HG02759 (cell line): ENCODE data around the gene BRCC3.

Experiments used
- ATAC-seq: cut with Tn5 transposase; IDR thresholded peaks from one replicate; pipeline ENCODE4 v1.9.1; 2021; ENCODE audit warnings: mild to moderate bottlenecking, moderate library complexity; ENCODE audit not compliant: unreplicated experiment

Gene BRCC3

GRCh38 chrX:155056877-155057792 is 14.2 kb upstream of the BRCC3 start:
- peak; percentile 73 for ATAC-seq

- no peak for ATAC-seq
Observed at GRCh38 chrX:155061760-155062159, 9.5 kb upstream of the BRCC3 start.

- no peak for ATAC-seq
Observed at GRCh38 chrX:155065035-155065734, 6.1 kb upstream of the BRCC3 start.

- ATAC-seq: no peak
Observed at GRCh38 chrX:155068165-155068564, 3.1 kb upstream of the BRCC3 start.

- ATAC-seq: no peak
Observed at GRCh38 chrX:155069414-155069813, 1.9 kb upstream of the BRCC3 start.

DNA sequence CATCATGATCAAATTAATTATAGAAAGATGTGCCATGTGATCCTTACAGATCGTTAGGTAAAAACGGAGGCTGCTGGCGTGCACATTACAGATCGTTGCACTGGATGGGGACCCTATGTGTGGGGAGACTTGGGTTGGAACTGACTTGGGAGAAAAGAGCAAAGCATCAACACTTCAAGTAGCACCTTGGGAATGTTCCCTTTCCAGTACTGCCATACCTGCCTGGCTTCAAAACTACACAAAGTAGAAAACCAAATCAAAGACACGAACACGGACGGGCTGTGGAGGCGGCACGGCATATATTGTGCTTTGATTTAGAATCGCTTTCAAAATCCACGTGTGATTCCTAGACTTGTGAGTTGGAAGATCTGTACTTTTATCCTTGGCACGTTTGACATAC is 1.3 kb upstream of the BRCC3 start:
- ATAC-seq: no peak

- ATAC-seq: peak; percentile 24
Observed at GRCh38 chrX:155070663-155070974, 689 bp upstream of the BRCC3 start.

DNA sequence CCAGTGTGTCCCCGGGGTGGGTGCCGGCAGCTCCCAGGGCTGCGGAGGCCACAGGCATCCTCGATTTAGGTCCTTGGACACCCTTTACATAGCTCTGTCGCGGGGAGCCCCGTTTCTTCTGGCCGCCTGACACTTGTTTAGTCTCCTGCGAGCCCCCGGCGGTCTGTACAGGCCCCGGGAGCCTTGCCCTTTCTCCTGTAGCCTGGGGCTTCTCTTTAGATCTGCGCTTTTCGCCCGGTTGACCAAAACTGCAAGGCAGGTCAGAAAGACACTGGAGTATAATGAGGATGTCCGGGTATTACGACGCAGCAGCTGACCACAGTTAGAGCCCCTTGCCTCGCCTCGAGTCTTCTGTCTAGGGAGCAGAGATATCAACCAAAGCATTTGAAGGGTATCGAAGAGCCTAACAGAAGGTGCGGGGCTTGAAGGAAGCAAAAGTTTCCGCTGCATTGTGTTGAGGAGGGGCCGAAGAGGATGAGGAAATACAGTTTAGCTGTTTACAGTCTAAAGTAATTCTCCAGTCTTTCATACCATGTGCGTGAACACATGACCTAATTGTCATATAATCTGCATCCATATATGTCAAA is 479 bp downstream of the BRCC3 start:
- ATAC-seq: peak; percentile 16

DNA sequence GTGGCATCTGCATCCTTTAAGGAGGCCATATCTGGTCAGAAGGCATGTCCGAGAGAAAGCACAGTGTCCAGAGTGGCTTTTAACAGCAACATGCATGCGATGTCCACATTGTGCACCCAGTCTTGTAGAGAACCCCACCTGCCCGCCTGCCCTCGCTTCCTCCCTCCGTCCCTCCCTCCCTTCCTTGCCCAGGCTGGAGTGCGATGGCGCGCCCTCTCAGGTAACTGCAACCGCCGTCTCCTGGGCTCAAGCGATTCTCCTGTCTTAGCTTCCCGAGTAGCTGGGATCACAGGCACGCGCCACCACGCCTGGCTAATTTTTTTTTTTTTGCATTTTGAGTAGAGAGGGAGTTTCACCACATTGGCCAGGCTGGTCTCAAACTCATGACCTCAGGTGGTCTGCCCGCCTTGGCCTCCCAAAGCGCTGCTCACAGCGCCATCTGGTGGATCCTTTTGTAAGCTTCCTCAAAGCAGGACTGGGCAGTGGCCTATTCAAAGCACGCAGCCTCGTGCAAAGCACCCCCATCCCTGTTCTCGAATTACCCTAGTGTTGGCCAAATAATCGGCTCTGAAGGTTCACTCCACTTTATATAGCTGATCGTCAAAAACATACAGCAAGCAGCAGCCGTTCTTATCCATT is 15.0 kb downstream of the BRCC3 start:
- ATAC-seq: no peak

DNA sequence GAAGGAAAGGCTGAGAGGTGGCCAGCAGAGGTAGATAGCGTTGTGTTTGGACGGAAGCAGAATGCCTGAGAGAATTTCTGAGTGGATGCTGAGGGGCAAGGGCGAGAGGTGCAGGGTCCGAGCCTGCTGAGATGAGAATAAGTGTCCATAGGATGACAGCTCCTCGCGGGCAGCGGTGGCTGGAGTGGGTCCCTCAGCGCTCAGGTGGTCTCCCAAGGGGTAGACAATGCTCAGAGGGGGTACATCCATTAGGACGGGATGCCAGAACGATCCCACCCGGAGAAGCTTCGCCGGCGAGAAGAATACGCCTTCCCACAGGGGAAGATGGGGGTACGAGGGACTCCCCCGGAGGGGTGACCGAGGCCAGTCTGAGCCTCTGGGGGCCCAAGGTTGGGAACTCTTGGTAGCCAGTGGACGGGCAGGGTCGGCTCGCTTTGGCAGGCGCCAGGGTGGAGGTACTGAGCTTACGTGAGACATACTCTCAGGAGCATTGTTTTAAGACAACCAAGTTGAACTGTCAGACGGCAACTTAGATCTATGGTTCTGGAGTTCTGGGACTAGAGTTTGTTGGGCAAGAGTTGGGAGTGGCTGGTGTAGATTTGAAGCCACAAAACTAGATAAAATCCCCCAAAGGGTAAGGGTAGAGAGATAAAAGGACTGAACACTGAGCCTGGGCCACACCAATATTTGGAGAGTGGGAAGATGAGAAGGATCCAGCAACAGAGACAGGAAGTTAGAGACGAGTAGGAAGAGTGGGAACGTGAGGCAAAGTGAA is 15.8 kb downstream of the BRCC3 start:
- ATAC-seq: no peak

- no peak for ATAC-seq
Observed at GRCh38 chrX:155094468-155095061, 23.3 kb downstream of the BRCC3 start.

DNA sequence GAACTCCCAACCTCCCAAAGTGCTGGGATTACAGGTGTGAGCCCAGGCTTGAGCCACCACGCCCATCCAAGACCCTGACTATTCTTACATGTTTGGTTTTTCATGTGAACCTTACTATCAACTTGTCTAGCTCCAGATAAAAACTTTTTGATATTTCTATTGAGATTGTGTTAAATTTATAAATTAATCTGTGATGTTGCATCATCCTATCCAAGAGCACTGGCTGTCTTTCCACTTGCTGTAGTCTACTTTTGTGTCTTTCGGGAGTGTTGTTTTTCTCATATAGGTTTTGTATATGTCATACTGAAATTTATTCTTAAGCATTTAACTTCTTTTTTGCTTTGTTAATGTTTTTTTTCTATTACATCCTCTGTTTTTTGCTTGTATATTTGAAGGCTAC is 34.6 kb downstream of the BRCC3 start:
- ATAC-seq: no peak

- no peak for ATAC-seq
Observed at GRCh38 chrX:155108427-155108826, 37.1 kb downstream of the BRCC3 start.

GRCh38 chrX:155112171-155112570 is 40.9 kb downstream of the BRCC3 start:
- no peak for ATAC-seq

GRCh38 chrX:155113097-155113496 is 41.8 kb downstream of the BRCC3 start:
- no peak for ATAC-seq

- no peak for ATAC-seq
Observed at GRCh38 chrX:155115174-155115819, 44.0 kb downstream of the BRCC3 start.

DNA sequence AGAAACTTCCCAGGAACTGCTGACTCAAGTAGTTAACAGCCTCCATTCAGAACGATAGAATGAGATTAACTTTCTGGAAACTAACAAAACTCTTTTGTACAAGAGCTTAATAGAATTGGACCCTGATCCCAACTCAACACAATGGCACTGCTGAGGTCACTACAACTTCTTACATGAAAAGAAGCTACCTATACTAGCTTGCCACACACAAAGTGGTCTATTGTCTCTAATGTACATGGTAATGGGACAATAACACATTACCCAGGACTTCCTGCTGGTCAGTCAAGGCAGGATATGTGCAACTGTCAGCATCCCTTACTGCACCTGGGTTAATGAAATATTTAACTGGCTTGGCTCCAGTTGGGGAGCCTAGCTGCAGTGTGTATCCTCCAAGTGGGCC is 56.2 kb downstream of the BRCC3 start:
- no peak for ATAC-seq

DNA sequence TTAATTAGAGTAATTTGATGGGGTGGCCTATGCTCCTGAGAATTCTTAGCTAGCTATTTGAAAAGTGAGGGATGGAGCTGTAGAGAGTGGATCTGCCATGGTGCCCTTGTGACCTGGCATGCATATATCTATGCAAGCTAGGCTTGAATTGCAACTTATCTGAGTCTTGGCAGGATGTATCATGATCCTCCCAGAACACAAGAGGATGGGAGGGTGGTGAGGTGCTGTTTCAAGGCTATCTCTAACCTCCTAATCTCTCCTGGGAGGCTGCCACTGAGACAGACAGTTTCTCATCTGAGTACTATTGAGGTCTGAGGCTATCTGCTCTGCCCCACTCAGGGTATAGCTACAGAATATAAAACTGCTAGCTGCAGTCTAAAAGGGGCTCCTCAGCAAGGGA is 56.6 kb downstream of the BRCC3 start:
- no peak for ATAC-seq

GRCh38 chrX:155132110-155132509 is 60.8 kb downstream of the BRCC3 start:
- no peak for ATAC-seq

DNA sequence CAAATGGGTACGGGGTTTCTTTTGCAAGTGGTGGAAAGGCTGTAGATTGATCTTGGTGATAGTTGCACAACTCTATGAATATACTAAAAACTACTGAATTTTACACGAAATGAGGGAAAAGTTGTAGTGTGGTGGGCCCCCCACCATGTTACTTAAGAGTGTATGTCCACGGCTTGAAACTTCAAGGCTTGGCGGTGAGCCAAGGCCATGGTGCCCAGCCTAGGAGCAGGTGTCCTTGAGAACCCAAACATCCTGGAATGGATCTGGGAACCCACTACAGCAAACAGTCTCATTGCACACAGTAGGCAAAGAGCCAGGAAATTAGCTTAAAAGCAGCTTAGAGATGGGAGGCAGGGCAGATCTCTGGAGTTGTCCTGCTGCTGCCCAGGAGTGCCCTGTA is 62.9 kb downstream of the BRCC3 start:
- no peak for ATAC-seq
